ENCODE data around the gene TCP10L.
"Not testable (repeated sequence)": the region's sequence is repeated elsewhere in the genome, so short reads cannot be mapped to it uniquely, and the experiment has no call there.

The TCP10L gene

DNA sequence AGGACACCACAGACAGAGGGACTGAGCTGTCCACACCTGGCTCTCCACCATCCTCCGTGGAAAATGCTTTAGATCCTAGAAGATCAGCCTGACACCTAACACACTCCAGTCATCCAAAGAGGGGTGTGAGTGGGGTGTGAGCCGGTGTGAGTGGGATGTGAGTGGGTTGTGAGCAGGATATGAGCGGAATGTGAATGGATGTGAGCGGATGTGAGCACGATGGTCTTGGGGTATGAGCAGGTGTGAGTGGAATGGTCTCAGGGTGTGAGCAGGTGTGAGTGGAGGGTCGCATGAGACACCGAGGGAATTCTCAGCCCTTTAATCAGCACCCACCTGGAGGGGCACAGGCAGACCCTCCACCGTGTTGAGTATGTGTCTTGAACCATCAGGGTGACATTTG lies 851 bp downstream of the TCP10L start:
- DNase-seq: no peak

DNA sequence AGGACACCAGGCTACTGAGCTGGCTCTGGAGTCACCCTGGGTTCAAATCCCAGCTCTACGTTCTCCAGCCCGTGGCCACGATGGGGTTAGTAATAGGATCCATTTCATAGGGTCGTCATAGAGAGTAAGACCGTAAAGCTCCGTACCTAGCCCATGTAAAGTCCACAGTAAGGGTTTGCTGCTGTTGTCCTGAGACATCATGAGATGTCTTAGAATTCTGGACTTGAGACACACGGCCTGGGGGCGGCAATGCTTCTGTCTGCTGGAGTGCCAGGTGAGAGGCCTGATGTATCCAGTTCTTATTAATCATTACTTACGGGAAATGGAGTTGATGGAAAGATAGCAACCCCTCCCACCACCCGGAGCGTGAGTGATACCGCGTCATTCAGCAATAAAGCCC lies 3.6 kb downstream of the TCP10L start:
- no peak for DNase-seq

DNA sequence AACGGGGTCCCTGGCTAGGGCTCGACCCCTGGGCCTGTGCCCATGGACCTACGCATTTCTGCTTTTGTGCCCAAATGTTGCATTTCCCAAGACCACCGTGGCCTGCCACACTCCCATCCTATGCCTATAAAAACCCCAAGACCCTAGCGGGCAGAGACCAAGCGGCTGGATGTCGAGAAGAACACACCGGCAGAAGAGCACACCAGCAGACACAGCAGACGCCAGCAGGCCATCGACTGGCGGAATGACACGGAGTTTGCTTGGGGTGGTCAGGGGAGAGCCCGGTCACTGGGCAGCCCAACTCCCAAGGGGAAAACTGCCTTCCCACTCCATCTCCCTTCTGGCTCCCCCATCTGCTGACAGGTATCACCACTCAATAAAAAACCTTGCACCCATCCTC lies 4.4 kb downstream of the TCP10L start:
- DNase-seq: no peak

- DNase-seq: no peak
Observed at GRCh38 chr21:32578107-32578691, 7.1 kb downstream of the TCP10L start.

DNA sequence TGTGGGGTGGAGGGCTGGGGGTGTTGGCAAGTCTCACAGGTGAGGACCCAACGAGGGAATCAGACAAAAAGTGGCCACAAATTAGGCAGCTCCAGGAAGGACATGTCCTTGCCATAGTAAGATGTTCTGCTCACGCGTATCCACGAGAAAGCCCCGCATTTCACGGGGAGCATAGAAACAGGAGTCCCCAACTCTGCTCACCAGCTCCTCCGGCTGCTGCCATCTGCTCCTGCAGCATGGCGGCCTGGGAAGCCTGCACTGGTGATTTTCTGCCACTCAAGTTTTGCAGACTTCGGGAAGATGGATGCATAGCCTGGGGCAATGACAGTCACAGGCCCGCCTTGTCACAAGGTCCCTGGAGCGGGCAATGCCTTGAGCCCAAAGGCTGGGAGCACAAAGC lies 9.3 kb downstream of the TCP10L start:
- DNase-seq: no peak

DNA sequence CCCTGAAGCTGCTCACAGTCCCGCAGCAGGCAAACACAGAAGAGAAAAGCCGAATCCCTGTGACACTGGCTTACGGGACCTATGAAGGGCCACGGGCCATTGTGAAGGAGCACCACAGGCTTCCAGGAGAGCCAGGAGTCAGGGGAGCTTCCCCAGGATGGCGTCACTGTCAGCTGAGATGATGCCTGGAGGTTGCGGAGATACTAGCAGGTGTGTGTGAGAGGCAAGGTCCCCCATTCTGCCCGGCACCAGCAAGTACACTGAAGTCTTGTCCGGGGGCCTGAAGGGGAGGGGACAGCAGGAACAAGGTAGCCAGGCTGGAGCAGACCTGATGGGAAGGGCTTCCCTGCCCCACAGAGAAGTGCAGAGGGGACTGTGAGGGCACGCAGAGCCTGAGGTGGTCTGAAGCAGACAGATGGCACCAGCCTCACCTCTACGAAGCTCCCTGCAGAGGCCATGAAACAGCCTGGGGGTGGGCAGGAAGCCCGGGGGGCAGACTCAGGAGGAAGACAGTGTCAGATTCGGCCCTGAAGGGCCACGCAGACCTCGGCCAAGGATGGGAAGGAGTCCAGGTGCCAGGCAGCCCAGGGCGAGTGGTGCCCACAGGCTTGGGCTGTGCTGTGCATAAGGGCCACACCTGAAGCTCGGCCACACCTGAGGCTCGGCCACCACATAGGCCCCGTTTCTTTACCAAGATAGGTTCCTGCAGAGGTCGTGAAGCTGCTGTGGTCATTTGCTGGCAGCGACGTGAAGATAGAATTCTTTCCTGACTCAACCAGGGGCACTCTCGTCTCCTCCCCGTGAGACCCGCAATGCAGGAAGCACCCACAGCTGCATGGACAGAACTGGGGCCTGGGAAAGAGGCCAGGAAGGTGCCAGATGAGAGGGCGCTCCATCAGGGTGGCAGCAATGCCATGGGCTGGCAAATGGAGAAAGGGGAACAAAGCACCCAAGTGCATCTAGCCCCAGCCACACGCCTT lies 10.1 kb downstream of the TCP10L start:
- no peak for DNase-seq

GRCh38 chr21:32572574-32573420 lies 12.5 kb downstream of the TCP10L start:
- DNase-seq: peak; percentile 54

DNA sequence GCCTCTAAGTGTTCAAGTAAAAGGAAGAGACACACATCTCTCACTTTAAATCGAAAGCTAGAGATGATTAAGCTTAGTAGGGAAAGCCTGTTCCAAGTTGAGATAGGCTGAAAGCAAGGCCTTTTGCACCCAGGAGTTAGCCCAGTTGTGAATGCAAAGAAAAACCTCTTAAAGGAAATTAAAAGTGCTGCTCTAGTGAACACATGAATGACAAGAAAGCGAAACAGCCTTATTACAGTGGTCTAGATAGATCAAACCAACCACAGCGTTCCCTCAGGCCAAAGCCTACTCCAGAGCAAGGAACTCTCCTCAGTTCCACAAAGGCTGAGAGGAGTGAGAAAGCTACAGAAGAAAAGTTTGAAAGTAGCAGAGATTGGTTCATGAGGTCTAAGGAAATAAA lies 14.9 kb downstream of the TCP10L start:
- DNase-seq: no peak

- peak; percentile 63 for DNase-seq
Observed at GRCh38 chr21:32569261-32570230, 15.8 kb downstream of the TCP10L start.

DNA sequence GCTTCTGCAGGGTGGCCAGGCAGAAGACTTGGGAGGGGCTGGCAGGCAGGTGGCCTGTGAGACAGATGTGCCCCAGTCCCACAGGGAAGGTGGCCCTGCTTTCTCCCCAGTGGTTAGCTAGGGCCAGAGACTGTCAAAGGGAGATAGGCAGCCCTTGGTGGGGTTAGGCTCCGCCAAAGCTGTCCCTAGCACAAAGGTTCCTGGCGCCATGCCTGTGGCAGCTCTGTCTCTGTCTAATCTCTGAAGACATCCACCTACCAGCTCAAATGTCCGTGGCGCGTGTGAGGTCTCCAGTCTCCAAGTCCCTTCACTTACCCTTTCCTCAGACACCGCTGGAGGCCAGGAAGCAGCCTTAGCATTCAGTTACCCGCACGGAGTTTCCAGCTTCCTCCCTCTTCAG lies 17.7 kb downstream of the TCP10L start:
- no peak for DNase-seq

DNA sequence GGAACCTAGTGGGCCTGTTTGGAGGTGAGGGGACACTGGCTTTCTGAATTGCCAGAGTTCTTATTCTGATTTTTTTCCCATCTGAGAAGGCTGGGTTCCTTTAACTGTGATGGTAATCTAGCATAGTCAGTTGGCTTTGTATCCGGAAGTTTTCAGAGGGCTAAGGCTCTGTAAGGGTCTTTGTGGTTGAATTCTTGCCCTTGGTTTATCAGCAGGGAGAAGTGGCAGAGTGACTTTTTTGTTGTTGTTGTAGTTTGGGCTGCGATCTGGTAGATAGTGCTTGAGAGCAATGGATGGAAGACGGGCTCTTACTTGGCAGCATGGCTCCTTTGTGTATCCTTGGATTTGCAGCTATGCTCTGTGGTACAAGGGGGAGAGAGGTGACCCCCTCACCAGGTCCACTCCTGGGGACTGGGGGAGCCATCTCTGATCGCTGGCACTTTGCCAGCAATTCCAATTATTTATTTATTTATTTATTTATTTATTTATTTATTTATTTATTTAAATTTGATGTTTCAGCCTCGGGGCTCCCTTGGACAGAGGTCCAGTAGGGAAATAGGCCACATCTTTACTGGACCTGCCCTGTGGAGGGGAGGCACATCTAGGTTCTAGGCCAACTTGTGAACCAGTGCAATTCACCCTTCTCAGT lies 18.5 kb downstream of the TCP10L start:
- DNase-seq: no peak

- no peak for DNase-seq
Observed at GRCh38 chr21:32565856-32566465, 19.4 kb downstream of the TCP10L start.

- no peak for DNase-seq
Observed at GRCh38 chr21:32562915-32563314, 22.4 kb downstream of the TCP10L start.

DNA sequence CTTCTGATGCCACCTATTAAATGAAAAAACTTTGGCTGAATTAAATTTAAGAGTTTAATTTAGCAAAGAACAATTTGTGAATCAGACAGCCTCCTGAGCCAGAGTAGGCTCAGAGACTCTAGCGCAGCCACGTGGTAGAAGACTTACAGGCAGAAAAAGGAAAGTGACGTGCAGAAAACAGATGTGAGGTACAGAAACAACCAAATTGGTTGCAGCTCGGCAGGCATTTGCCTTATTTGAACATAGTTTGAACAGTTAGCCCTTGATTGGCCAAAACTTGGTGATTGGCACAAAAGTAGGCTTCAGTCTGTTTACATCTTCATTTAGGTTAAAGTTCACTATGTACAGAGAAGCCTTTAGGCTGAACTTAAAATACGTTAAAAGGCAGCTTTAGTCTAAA lies 22.9 kb downstream of the TCP10L start:
- no peak for DNase-seq

DNA sequence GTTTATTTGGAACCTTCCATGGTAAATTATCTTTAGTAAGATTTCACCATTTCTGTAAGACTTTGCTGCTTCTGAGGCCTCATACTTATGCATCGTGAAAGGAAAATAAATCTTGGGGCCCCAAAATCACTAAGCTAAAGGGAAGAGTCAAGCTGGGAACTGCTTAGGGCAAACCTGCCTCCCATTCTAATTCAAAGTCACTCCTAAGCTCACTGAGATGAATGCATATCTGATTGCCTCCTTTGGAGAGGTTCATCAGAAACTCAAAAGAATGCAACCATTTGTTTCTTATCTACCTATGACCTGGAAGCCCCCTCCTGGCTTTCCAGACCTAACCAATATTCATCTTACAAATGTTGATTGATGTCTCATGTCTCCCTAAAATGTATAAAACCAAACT lies 23.8 kb downstream of the TCP10L start:
- not testable (repeated sequence) for DNase-seq

- DNase-seq: no peak
Observed at GRCh38 chr21:32560896-32561295, 24.4 kb downstream of the TCP10L start.

DNA sequence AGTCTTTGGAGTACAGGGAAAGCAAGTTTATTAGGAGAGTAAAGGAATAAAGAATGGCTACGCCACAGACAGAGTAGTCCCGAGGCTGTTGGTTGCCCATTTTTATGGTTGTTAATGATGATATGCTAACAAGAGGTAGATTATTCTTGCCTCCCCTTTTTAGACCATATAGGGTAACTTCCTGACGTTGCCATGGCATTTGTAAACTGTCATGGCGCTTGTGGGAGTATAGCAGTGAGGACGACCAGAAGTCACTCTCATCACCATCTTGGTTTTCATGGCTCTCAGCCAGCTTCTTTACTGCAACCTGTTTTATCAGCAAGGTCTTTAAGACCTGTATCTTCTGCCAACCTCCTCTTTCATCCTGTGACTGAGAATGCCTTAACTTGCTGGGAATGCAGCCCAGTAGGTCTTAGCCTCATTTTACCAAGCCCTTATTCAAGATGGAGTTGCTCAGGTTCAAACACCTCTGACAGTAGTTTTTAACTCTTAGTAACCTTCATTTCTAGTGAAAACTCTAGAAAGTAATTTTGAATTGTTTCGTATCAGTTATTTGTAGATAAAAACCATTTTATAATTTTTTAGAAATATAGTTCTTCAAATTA lies 26.2 kb downstream of the TCP10L start:
- no peak for DNase-seq

GRCh38 chr21:32558106-32558505 lies 27.2 kb downstream of the TCP10L start:
- no peak for DNase-seq

DNA sequence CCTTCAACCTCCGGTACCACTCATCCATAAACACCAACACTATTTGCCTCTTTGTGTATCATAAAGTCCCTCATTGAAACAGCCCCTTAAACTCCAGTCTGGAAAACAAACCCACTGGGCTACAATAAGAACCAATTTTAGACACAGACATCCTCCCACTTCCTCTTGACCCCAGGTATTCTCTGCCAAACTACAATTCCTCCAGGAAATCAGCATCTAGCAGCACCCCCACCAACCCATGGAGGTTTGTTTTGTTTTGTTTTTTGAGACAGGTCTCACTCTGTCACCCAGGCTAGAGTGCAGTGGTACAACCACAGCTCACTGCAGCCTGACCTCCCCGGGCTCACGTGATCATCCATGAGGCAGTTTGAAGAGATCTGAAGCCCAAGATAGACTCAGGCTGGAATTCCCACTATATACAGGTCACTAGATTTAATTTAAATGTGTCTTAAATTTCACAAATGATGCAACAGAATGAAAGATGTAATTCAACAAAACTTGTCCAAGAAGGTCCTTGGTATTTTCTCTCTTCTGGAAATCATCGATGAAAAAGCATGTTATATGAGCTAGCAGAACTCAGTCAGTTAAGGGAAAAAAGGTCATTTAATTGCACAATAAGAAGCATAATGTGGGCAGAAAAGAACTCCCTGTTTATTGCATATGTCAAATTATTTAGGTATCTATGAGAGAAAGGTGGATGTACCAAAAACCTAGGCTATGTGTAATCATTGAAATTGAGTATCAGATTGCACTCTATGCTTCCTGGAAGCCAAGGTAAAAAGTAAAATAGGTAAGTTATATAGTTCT lies 30.3 kb downstream of the TCP10L start:
- DNase-seq: no peak

GRCh38 chr21:32549886-32550285 lies 35.4 kb downstream of the TCP10L start:
- no peak for DNase-seq

Measured in NCI-H2107 (cell line).